Measurements from ENCODE around the gene BICD1.

DNA sequence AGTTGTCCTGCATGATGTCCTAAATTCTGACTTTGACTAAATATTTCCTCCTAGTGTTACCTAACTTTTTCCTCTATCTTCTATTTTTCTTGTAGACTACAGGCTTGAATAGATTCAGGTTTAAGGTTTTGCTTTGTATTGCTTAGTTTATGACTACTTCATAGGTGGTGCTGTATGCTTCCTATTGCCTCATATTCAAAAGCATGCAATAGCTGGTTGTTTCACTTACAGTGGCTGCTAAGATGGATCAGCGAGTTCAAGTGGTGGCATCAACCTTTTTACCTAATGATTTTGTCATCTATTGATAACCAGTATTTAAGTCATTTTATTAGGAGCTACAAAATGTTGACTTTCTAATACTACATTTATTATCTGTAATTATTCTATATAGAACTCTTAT lies 36.3 kb upstream of the BICD1 start:
- no peak for TF ChIP-seq CTCF (conservative IDR thresholded peaks at IDR 0.05)
- no peak for TF ChIP-seq ZFX (IDR thresholded peaks at IDR 0.05)
